IPS-18c (cell line): ENCODE data around the gene NACAD.
"Not testable (repeated sequence)": the region's sequence is repeated elsewhere in the genome, so short reads cannot be mapped to it uniquely, and the experiment has no call there.

Source experiments
- H3K4me3 ChIP-seq: 2 replicates; pipeline ENCODE4 v1.7.0; 2013; ENCODE audit warnings: low read depth, mild to moderate bottlenecking, low read length, moderate library complexity; ENCODE audit not compliant: insufficient read depth
- H3K9me3 ChIP-seq: one replicate; pipeline ENCODE4 v1.6.1; 2013; ENCODE audit warnings: mild to moderate bottlenecking, low read length, moderate library complexity; ENCODE audit not compliant: control insufficient read depth, insufficient read depth

NACAD gene

DNA sequence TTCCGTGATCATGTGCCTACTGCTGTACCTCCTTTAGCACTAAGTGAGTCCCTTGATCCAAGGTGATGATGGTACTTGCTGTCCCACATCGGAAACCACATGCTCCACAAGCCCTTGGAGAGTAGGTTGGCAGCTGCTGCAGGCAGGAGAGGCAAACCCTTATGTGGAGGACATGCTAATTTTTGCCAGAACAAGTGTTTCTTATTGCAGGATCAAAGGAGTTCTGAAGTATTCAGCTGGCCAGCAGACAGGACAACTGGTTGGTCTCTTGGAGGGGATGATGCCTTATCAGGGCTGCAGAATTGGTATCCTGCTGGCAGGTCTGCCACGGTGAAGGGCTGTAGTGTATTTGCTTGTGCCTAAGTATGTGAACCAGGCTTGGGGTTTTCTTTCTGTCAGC lies 36.8 kb downstream of the NACAD start:
- H3K4me3 ChIP-seq: no peak overlapping the region
- no peaks in the 10 kb centered on the region for H3K9me3 ChIP-seq

DNA sequence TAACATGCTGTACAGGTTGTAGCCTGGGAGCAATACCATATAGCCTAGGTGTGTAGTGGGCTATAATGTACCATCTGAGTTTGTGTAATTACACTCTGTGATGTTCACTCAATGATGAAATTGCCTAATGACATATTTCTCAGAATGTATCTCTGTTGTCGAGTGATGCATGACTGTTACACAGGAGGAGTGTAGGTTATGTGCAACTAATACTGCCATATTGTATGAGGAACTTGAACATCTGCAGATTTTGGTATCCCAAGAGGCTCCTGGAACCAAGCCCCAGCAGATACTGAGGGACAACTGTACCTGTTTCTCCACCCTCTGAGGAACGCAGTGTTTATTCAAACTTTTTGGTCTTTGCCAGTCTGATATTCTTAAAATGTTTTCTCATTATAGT lies 38.6 kb downstream of the NACAD start:
- no peaks in the 10 kb centered on the region for H3K9me3 ChIP-seq
- no peak overlapping the region for H3K4me3 ChIP-seq

DNA sequence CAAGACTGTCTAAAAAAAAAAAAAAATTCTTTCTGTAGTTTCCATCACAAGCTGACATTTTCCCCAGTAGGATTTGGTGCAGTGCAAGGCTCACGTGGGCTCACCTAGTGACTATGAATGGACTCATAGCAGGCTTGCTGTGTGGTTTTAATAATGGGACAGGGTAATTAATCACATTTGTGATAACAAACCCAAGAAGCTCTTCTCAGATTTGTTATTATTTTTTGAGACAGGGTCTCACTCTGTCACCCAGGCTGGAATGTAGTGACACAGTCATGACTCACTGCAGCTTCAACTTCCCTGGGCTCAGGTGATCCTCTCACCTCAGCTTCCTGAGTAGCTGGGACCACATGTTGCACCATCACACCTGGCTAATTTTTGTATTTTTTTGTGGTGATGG lies 40.0 kb downstream of the NACAD start:
- Histone ChIP-seq H3K9me3 (no peaks in the 10 kb centered on the region), H3K4me3 (no peak overlapping the region)

DNA sequence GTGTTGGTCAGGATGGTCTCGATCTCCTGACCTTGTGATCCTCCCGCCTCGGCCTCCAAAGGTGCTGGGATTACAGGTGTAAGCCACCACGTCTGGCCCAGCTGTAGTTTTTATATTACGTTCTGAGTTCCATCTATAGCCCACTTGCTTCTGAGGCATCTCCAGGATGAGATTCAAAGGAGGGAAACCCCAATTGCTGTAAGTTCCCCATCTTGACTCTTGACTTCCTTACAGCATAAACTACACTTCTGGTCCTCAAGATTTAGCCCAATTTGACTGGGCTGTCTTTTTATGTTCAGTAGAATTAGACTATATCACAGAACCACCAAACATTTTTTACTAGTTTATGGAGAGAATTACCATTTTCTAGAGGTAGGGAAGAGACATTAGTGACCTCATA lies 44.4 kb downstream of the NACAD start:
- no peaks in the 10 kb centered on the region for H3K9me3 ChIP-seq

DNA sequence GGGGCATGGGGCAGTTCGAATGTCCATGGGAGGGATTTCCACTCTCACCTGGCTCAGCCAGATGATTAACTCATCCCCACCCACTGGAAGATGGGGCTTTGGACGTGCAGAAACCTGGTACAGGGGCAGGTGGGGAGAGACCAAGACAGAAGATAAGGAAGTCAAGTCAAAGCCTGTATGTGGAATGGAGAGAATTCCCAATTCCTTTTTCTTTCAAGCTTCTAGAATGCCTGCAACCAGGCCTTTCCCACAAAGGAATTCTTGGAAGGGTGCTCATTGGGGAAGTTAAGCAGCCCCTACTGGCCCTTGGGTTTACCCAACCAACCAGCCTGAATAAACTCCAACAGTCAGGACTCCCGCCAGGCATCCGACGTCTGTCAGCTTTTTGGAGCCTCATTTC lies 49.7 kb downstream of the NACAD start:
- H3K9me3 ChIP-seq: no peaks in the 10 kb centered on the region
- H3K4me3 ChIP-seq: no peak overlapping the region

More for the DNA sequence above, 44.4 kb downstream of the NACAD start:
- H3K4me3 ChIP-seq: no peak overlapping the region

DNA sequence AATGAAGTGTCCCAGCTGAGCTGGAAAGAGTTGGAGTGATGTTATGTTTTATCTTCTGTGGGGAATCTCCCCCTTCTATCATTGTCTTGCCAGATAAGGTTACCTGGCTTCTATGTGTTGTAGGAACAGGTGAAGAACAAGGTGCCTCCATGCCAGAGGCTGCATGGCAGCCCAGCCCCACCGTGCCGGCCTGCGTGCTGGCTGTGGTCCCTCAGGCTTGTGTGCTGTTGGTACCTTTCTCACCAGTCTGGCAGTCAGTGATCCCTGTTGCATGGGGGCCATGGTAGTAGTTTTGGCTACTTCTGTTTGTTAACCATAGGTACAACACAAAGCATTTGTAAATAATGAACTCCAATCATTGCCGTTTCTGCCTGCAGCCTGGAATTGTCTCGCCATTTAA lies 50.9 kb downstream of the NACAD start:
- no peaks in the 10 kb centered on the region for H3K9me3 ChIP-seq
- H3K4me3 ChIP-seq: no peak overlapping the region

DNA sequence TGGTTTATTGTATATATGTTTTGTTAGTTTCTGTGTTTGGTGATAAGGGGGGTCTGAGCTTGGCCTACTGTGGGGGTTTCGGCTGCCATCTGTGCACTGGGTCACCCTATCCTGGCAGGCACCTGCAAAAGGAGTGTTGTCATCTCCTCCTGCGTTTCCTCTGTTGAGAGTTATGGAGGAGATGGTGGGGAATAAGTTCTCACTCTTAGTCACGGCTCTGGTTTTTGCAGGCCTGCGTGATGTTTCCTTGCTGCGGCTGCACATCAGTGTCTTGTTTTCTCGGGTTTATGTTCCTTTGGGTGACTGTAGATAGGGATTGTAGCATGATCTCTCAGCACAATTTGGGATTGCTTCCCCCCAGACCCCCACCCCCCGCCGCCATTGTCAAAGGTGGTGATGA lies 52.0 kb downstream of the NACAD start:
- Histone ChIP-seq H3K4me3 (no peak overlapping the region), H3K9me3 (no peaks in the 10 kb centered on the region)

DNA sequence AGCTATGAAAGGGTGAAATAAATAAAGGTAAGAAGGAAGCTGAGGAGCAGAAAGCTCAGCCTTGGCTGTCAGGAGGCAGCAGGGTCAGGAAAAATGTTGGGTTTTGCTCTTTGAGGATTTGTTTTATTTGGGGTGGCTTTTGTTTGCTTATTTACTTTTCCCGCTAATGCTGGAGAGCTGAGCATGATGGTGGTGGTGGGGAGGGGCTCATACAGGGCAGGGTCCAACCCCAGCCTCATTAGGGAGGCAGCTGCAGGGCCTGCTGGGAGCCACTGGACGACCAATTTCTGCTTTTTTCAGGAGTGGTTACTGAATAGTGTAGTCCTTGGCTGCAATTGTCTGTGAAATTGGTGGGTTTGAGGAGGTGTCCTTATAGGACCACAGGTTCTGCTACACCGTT lies 52.5 kb downstream of the NACAD start:
- Histone ChIP-seq H3K9me3 (no peaks in the 10 kb centered on the region), H3K4me3 (no peak overlapping the region)

DNA sequence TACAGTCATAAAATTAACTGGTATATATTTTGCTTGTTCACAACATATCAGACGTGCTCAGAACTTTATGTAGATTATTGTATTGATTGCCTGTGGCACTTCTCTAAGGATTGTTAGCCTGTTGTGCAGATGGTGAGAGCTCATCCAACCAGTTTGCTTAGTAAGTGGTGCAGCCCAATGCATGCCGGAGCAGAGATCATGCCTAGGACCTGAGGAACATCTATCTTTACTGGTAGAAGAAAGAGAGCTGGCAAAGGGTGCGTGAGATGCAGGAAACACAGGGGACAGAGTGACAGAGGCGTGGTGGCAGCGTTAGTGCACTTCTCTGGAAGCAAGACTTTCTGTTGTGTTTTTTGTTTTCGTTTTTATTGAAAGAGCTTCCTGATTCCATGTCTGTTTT lies 52.9 kb downstream of the NACAD start:
- no peak overlapping the region for H3K4me3 ChIP-seq
- H3K9me3 ChIP-seq: no peaks in the 10 kb centered on the region

DNA sequence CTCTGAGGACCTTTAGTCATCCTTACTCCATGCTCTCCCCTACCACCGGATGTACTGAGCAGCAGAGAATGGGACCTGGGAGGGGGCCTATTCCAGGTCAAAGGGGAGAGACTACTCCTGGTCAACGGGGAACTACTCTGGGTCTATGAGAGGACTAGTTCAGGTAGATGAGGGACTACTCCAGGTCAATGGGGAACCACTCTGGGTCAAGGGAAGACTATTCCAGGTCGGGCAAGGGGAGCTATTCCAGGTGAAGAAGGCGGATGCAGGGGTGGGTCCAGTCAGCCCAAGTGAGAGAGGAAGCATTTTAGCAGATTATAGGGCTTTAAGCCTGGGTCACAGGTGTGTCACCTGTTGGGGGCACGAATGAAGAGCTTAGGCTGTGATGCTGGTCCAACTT lies 53.4 kb downstream of the NACAD start:
- Histone ChIP-seq H3K9me3 (no peaks in the 10 kb centered on the region), H3K4me3 (no peak overlapping the region; the same call in 1 of the 2 replicates)

DNA sequence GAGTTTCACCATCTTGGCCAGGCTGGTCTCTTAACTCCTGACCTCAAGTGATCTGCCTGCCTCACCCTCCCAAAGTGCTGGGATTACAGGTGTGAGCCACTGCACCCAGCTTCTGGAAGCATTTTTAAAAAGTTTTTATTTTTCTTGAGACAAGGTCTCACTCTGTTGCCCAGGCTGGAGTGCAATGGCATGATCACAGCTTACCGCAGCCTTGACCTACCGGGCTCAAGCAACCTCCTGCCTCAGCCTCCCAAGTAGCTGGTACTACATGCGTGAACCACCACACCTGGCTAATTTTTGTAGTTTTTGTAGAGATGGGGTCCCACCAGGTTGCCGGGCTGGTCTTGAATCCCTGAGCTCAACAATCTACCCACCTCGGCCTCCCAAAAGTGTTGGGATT lies 54.1 kb downstream of the NACAD start:
- not testable (repeated sequence) for H3K9me3 ChIP-seq, H3K4me3 ChIP-seq

DNA sequence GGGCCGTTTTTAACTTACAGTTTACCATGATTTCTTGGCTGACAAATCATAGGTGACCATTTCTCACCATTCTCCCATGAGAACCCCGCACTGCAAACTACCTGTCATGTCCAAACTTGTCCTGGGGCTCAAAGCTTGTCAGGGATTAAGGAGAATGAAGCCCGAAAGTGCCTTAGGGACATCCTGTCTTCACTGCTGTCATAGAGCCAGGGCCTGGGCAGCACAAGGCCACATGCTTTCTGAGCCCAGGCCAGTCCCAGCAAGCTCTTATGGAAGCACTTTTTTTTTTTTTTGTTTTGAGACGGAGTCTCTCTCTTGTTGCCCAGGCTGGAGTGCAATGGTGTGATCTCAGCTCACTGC lies 54.9 kb downstream of the NACAD start:
- H3K9me3 ChIP-seq: no peaks in the 10 kb centered on the region
- no peak overlapping the region for H3K4me3 ChIP-seq

DNA sequence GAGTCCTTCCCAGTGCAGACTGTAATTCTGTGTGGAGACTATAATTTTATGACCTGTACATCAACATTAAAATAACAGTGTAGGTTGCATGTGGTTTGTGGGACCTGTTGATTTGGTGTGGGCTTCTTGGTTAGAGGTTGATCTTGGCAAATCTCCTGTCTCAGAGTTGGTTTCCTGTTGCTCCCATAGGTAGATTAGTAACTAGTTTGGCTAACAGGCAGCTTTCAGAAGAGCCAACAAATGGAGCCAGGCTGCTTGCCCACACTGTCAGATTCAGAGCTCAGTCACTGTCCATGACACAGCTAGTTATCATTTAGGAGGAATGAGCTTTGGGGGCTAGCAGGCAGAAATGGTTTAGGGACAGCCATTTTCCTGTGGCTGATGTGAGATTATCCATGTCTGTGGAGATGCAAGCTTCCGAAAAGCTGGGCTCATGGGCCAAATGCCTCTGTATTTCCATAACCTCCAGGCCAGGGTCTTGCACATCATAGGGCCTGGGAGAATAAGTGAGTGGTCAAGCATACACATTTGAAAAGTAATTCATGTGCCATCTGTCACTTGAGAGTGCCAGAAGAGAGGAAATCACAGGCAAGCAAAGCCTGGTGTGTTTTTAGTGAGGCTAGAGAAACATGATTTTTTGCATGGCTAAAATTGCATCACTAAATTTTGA lies 55.4 kb downstream of the NACAD start:
- H3K4me3 ChIP-seq: no peak overlapping the region
- H3K9me3 ChIP-seq: no peaks in the 10 kb centered on the region

DNA sequence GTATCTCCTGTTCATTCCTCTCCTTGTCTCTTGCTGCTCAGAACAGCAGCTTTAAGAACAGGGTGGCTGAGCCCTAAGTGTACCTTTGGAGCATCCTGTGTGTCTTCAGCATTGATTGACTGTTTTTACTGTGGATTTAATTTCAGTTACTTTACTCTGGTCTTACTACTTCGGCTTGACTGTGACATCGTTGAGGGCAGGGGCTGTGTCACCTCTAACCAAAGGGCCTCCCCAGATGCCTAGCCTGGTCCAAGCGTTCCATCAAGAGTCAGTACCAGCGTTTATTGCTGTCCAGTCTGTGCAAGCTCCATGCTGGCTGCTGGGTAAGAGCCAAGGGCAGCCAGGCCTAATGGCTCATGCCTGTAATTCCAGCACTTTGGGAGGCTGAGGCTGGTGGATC lies 56.3 kb downstream of the NACAD start:
- H3K4me3 ChIP-seq: no peak overlapping the region

DNA sequence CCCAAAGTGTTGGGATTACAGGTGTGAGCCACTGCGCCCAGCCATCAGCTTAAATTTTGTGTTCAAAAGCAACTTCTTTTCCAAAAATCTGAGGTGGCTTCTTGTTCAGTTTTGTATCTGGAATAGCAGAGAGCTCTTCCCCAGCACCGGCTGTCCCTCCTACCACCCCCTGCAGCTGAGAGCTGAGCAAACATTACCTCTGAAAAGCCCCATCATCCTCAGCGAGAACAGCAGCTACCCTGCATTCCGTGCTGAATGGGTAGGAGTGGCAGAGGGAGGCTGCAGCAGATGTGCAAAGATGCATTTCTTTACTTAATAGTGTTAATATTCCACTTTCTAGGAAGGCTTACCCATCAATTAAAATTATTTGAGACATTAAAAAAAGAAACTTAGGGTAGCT lies 56.9 kb downstream of the NACAD start:
- H3K4me3 ChIP-seq: no peak overlapping the region

More for the DNA sequence above, 56.3 kb downstream of the NACAD start:
- H3K9me3 ChIP-seq: no peaks in the 10 kb centered on the region

More for the DNA sequence above, 56.9 kb downstream of the NACAD start:
- H3K9me3 ChIP-seq: no peaks in the 10 kb centered on the region
